HepG2 (cell line): ENCODE data around the gene CSNK2B. TPM values are rescaled to one million over a fixed set of nuclear protein-coding genes. Genes with fewer than 3 reads are reported as not detected.

Experiments used
- ARID4A ChIP-seq: sonication (generic); formaldehyde crosslinking; IDR thresholded peaks from 2 replicates; pipeline ENCODE4 v1.5.0; 2020; ENCODE audit warnings: mild to moderate bottlenecking, missing genetic modification reagents, borderline replicate concordance
- BATF2 ChIP-seq: sonication (generic); formaldehyde crosslinking; IDR thresholded peaks from 2 replicates; pipeline ENCODE4 v1.8.0; 2022; ENCODE audit warnings: mild to moderate bottlenecking, missing genetic modification reagents, moderate library complexity
- ELF1 ChIP-seq: sonication (generic); formaldehyde crosslinking; IDR thresholded peaks from 2 replicates; pipeline ENCODE4 v1.4.0; 2020; ENCODE audit warnings: missing genetic modification reagents
- GABPB1 ChIP-seq: IDR thresholded peaks from 2 replicates; pipeline ENCODE4 v1.6.1; 2016; ENCODE audit warnings: mild to moderate bottlenecking, missing genetic modification reagents, moderate library complexity, missing compliant biosample characterization
- HNRNPK ChIP-seq: fragments of 200-400 bp; formaldehyde crosslinking; IDR thresholded peaks from 2 replicates; pipeline ENCODE4 v1.6.1; 2018; ENCODE audit warnings: low read length, low read depth, moderate library complexity, mild to moderate bottlenecking; ENCODE audit not compliant: poor library complexity, severe bottlenecking
- MXD4 ChIP-seq: IDR thresholded peaks from 2 replicates; pipeline ENCODE4 v1.6.1; 2016; ENCODE audit warnings: mild to moderate bottlenecking, missing biosample characterization, missing genetic modification reagents
- NR0B2 ChIP-seq: sonication (generic); formaldehyde crosslinking; IDR thresholded peaks from 2 replicates; pipeline ENCODE4 v1.4.0; 2020; ENCODE audit warnings: mild to moderate bottlenecking, missing genetic modification reagents
- PCBP1 ChIP-seq: fragments of 200-400 bp; formaldehyde crosslinking; IDR thresholded peaks from 2 replicates; pipeline ENCODE4 v1.6.1; 2017; ENCODE audit warnings: mild to moderate bottlenecking, low read depth, low read length, borderline replicate concordance
- POLR2AphosphoS2 ChIP-seq: IDR thresholded peaks from 2 replicates; pipeline ENCODE4 v1.6.1; 2011; ENCODE audit warnings: low read depth, low read length, improper control_type of control experiment
- SMAD9 ChIP-seq: sonication (generic); formaldehyde crosslinking; IDR thresholded peaks from 2 replicates; pipeline ENCODE4 v1.5.1; 2020; ENCODE audit warnings: mild to moderate bottlenecking, missing genetic modification reagents
- SOX5 ChIP-seq: IDR thresholded peaks from 2 replicates; pipeline ENCODE4 v1.6.1; 2016; ENCODE audit warnings: borderline replicate concordance
- TCF7L2 ChIP-seq: IDR thresholded peaks from 2 replicates; pipeline ENCODE4 v1.6.1; 2011; ENCODE audit warnings: mild to moderate bottlenecking, low read depth, low read length, moderate library complexity
- TSC22D2 ChIP-seq: sonication (generic); formaldehyde crosslinking; IDR thresholded peaks from 2 replicates; pipeline ENCODE4 v1.5.1; 2020; ENCODE audit warnings: missing genetic modification reagents, mild to moderate bottlenecking, borderline replicate concordance
- ZBTB38 ChIP-seq: sonication (generic); formaldehyde crosslinking; IDR thresholded peaks from 2 replicates; pipeline ENCODE4 v1.5.1; 2020; ENCODE audit warnings: mild to moderate bottlenecking, missing genetic modification reagents
- ZNF253 ChIP-seq: sonication (generic); formaldehyde crosslinking; IDR thresholded peaks from 2 replicates; pipeline ENCODE4 v1.8.0; 2022; ENCODE audit warnings: mild to moderate bottlenecking, missing genetic modification reagents, borderline replicate concordance
- ZNF704 ChIP-seq: sonication (generic); formaldehyde crosslinking; IDR thresholded peaks from 2 replicates; pipeline ENCODE4 v1.8.1; 2023; ENCODE audit warnings: mild to moderate bottlenecking, inconsistent platforms, moderate library complexity, missing genetic modification reagents, borderline replicate concordance
- ZNF792 ChIP-seq: IDR thresholded peaks from 2 replicates; pipeline ENCODE4 v1.6.1; 2016
- ZNF839 ChIP-seq: sonication (generic); formaldehyde crosslinking; IDR thresholded peaks from 2 replicates; pipeline ENCODE4 v1.4.0; 2020; ENCODE audit warnings: missing genetic modification reagents, mild to moderate bottlenecking, borderline replicate concordance
- ZNF850 ChIP-seq: sonication (generic); formaldehyde crosslinking; conservative IDR thresholded peaks from 2 replicates; pipeline ENCODE4 v1.9.0; 2021; ENCODE audit warnings: mild to moderate bottlenecking, missing genetic modification reagents
- ZSCAN31 ChIP-seq: sonication (generic); formaldehyde crosslinking; IDR thresholded peaks from 2 replicates; pipeline ENCODE4 v1.5.0; 2020; ENCODE audit warnings: low read depth, mild to moderate bottlenecking, missing genetic modification reagents
- polyA plus RNA-seq, 8 experiments: library from polyadenylated mRNA; depleted of rRNA in 3 of 8; stranded (reverse) in 7 of 8; unstranded in 1 of 8; fragments of >200 nt; fragmentation: Illumina TruSeq in 4 of 8; extraction: Trizol in 4 of 8; gene quantifications; 2 replicates each; pipeline versions ENCODE4 v1.2.1 to v1.2.3, GENCODE V29; 2011 to 2016; ENCODE audit warnings: low read depth in 4 of 8, missing spikeins in 1 of 8, mixed read lengths in 1 of 8; ENCODE audit not compliant: insufficient read depth in 1 of 8
- total RNA-seq, 5 experiments: library from RNA; depleted of rRNA; stranded (reverse); fragments of >200 nt; fragmentation: Illumina TruSeq; extraction: Trizol; gene quantifications; 2 replicates each; pipeline ENCODE4 v1.2.3, GENCODE V29; 2016; ENCODE audit warnings: low read depth in 1 of 5

CSNK2B gene
- total and polyA plus RNA-seq, 2 of the 13 experiments (the other 11 are each of a cell fraction or from before 2014, with no cell fraction given) = 111 to 296 TPM

- TF ChIP-seq POLR2AphosphoS2 = peak; percentile 60; the same call in 1 of the 2 replicates
- peak; percentile 97 for TF ChIP-seq ZSCAN31 (CRISPR knock-in tag)
- TF ChIP-seq ELF1 (CRISPR knock-in tag) = peak; percentile 95
- no peak for TF ChIP-seq ZNF253 (CRISPR knock-in tag)
- TF ChIP-seq GABPB1 (CRISPR knock-in tag) = peak; percentile 75
- TF ChIP-seq BATF2 (CRISPR knock-in tag) = 0 out of 2 replicates have a peak, but pooled peaks have one; percentile 68
- TF ChIP-seq SOX5 (CRISPR knock-in tag) = peak; percentile 86
- no peak; the same call in 1 of the 2 replicates for TF ChIP-seq ZNF839
- peak; percentile 97 for TF ChIP-seq ZNF792 (CRISPR knock-in tag)
- 0 out of 2 replicates have a peak, but pooled peaks have one; percentile 40 for TF ChIP-seq MXD4 (CRISPR knock-in tag)
- peak; percentile 75; the same call in 1 of the 2 replicates for TF ChIP-seq TSC22D2 (CRISPR knock-in tag)
- TF ChIP-seq ZNF704 (CRISPR knock-in tag) = 0 out of 2 replicates have a peak, but pooled peaks have one; percentile 41
- peak; percentile 75; the same call in 1 of the 2 replicates for TF ChIP-seq SMAD9 (CRISPR knock-in tag)
- TF ChIP-seq ZNF850 (CRISPR knock-in tag) = no peak
- no peak for TF ChIP-seq TCF7L2
- TF ChIP-seq ARID4A (CRISPR knock-in tag) = peak; percentile 89; the same call in 1 of the 2 replicates
- no peak; the same call in 1 of the 2 replicates for TF ChIP-seq NR0B2 (CRISPR knock-in tag)
- peak; percentile 70 for TF ChIP-seq ZBTB38 (CRISPR knock-in tag)
- TF ChIP-seq PCBP1 = no peak
- TF ChIP-seq HNRNPK = peak; percentile 24
Measured at GRCh38 chr6:31655349-31656237, 10.3 kb upstream of the CSNK2B start, which contains the start of gene APOM (continued).
